ENCODE data around the gene DISC1.
"Not testable (repeated sequence)": the region's sequence is repeated elsewhere in the genome, so short reads cannot be mapped to it uniquely, and the experiment has no call there.

Gene DISC1

GRCh38 chr1:231668826-231669225, 42.2 kb downstream of the DISC1 start:
- DNase-seq (ENCODE audit: low read depth), result no peak

- DNase-seq (ENCODE audit: low read depth), result not testable (repeated sequence)
These were observed 43.5 kb downstream of the DISC1 start for GRCh38 chr1:231669864-231670621.

GRCh38 chr1:231670755-231671154, 44.2 kb downstream of the DISC1 start:
- DNase-seq (ENCODE audit: low read depth), result no peak

- no peak for DNase-seq (ENCODE audit: low read depth)
These were observed 48.0 kb downstream of the DISC1 start for GRCh38 chr1:231674575-231674974.

- no peak for DNase-seq (ENCODE audit: low read depth)
These were observed 49.9 kb downstream of the DISC1 start for GRCh38 chr1:231676487-231676886.

- DNase-seq (ENCODE audit: low read depth), result no peak
These were observed 50.9 kb downstream of the DISC1 start for GRCh38 chr1:231677442-231677841.

- DNase-seq (ENCODE audit: low read depth), result no peak
These were observed 51.4 kb downstream of the DISC1 start for GRCh38 chr1:231678011-231678432.

- no peak for DNase-seq (ENCODE audit: low read depth)
These were observed 52.5 kb downstream of the DISC1 start for GRCh38 chr1:231679109-231679508.

GRCh38 chr1:231681006-231681405, 54.4 kb downstream of the DISC1 start:
- no peak for DNase-seq (ENCODE audit: low read depth)

- no peak for DNase-seq (ENCODE audit: low read depth)
These were observed 56.2 kb downstream of the DISC1 start for GRCh38 chr1:231682779-231683178.

GRCh38 chr1:231683439-231684165, 57.0 kb downstream of the DISC1 start:
- DNase-seq (ENCODE audit: low read depth), result no peak

- no peak for DNase-seq (ENCODE audit: low read depth)
These were observed 58.0 kb downstream of the DISC1 start for GRCh38 chr1:231684356-231685244.

- DNase-seq (ENCODE audit: low read depth), result no peak
These were observed 59.8 kb downstream of the DISC1 start for GRCh38 chr1:231686384-231686783.

- no peak for DNase-seq (ENCODE audit: low read depth)
These were observed 62.4 kb downstream of the DISC1 start for GRCh38 chr1:231688989-231689388.

GRCh38 chr1:231690059-231690458, 63.5 kb downstream of the DISC1 start:
- DNase-seq (ENCODE audit: low read depth), result no peak

- DNase-seq (ENCODE audit: low read depth), result no peak
These were observed 65.1 kb downstream of the DISC1 start for GRCh38 chr1:231691618-231692259.

- DNase-seq (ENCODE audit: low read depth), result no peak
These were observed 66.9 kb downstream of the DISC1 start for GRCh38 chr1:231693361-231694074.

GRCh38 chr1:231694075-231694431, 67.5 kb downstream of the DISC1 start:
- DNase-seq (ENCODE audit: low read depth), result no peak

- no peak for DNase-seq (ENCODE audit: low read depth)
These were observed 68.0 kb downstream of the DISC1 start for GRCh38 chr1:231694465-231695077.

- no peak for DNase-seq (ENCODE audit: low read depth)
These were observed 69.1 kb downstream of the DISC1 start for GRCh38 chr1:231695439-231696255.
